HG03066 (cell line): ENCODE data around the gene OR51D1.
A peak's percentile ranks its signal among the peaks of the same experiment; 100 is the strongest.

Experiments
- ATAC-seq: cut with Tn5 transposase; IDR thresholded peaks from one replicate; pipeline ENCODE4 v1.9.1; 2021; ENCODE audit warnings: low read depth; ENCODE audit not compliant: unreplicated experiment

OR51D1 gene, protein sequence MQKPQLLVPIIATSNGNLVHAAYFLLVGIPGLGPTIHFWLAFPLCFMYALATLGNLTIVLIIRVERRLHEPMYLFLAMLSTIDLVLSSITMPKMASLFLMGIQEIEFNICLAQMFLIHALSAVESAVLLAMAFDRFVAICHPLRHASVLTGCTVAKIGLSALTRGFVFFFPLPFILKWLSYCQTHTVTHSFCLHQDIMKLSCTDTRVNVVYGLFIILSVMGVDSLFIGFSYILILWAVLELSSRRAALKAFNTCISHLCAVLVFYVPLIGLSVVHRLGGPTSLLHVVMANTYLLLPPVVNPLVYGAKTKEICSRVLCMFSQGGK

DNA sequence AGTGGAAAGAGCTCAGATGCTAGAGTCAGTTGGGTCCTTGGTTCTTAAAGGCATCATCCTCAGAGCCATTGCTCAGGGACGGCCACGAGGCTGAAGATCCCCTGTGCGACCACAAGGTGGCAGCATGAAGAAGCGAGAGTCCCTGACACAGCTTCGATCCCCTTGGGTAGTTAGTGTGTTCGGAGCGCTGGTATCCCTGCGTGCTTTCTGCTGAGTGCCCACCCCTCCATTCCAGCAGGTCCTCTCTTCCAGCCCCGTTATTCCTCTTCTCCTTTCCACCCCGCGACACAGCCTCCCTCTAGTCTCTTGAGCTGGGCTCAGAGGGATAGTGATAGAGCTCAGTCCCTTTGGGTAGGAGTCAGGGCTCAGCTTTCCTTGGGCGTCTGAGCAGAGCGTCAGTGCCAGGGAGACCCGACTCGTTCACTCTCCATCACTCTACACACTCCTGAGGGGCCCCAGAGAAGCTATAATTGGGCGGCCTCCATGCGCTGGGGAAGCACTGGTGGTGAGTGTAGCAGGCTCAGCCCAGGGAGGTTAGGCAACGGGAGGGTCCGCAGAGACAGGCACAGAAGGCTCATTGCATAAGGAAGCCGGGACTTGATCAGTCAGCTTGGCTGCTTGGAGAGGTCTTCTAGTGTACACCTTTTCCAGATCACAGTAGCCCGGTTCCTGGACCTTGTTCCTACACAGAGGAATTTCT is at the start of gene OR51D1:
TSS of gene OR51D1 (plus strand) at position 516 of the 700 bp plus-strand sequence. CDS start 2,314 bp downstream, outside the sequence.
- peak; percentile 95 for ATAC-seq

DNA sequence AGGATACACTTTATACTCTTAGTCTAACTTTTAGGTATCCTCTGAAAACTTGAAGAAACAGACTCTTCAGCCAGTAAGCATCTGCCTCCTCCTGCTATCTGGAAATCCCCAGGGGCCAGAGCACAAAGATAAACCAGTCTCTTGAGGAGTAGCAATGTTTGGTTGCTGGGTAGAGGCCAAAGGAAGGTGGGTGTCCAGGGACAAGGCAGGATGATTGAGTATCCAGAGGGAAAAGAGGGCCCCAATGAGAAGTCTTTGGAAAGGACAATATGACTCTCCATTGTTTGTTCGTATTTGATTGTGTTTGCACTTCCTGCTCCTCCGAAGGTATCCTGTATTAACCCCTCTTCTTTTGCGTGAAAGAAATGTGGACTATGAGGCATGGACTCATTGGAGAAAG is 48.3 kb upstream of the OR51D1 start:
- no peak for ATAC-seq

GRCh38 chr11:4593739-4594138 is 43.5 kb upstream of the OR51D1 start, which contains the start of gene OR52I1:
Gene OR52I1 (plus strand): TSS chr11:4594039. CDS start chr11:4594039, 0 bp downstream.
- ATAC-seq, result no peak

DNA sequence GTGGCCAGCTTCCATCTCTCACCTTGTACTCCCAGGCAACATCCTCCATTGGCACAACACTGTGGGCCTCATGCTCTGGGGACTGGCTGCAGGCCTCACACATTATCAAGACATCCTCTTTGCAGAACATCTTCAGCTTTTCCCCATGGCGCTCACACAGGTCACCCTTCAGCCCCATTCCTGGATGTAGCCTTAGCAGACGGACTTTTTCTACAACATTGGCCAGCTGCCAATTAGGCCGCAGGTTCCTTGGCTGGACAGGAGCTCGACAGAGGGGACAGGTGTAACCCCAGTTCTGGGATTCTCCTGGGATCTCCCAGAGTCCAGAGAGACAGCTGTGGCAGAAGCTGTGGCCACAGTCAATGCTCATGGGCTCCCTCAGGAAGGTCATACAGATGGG is 32.2 kb upstream of the OR51D1 start:
- ATAC-seq, result no peak

DNA sequence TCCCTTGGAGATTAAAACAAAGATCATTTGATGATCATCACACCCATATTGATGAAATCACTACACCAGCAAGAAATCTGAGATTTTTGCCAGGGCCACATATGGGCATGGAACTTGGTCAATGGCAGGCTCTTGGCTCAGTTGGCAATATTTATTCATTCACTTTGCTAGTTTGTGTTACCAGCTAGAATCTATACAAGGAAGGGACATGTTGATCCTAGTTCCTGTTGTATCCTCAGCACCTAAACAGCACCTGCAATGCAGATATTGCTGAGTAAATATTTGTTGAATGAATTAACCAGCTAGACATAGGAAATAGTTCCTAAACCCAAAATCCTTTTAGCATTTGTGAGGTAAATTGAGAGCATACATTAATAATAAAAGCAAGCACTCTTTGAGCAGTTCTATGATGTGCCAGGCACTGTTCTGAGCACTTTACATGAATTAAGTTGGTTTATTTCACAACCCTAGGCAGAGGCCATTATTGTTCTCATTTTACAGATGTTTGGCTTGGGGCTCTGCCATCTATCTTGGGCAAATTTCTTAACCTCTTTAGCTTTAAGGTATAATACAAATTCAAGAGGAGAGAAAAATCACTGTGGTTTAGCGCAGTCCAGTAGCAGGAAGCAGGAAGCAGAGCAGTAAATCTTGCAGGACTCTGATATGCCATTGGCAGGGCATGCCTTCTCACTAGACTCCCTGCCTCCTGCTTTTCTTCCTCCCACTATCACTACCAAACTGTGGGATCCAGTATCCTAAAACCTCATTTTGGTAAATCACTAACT is 30.9 kb upstream of the OR51D1 start:
- ATAC-seq, result no peak

DNA sequence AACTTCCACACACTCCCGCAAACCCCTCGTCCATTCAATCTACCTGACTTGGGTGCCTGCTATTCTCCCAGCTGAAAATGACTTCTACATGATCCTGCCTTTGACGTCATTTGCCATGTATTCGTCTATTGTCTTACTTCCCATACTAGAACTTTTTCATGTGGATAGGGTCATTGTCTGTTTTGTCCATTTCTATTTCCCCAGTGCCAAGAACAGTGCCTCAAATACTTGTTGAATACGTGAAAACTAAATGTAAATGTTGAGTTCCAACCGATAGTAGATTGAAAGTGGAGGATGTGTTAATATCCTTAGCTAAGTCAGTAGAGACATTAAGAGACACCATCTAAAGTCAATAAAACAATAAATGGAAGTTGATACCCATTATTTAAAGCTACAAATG is 30.2 kb upstream of the OR51D1 start:
- ATAC-seq, result no peak

DNA sequence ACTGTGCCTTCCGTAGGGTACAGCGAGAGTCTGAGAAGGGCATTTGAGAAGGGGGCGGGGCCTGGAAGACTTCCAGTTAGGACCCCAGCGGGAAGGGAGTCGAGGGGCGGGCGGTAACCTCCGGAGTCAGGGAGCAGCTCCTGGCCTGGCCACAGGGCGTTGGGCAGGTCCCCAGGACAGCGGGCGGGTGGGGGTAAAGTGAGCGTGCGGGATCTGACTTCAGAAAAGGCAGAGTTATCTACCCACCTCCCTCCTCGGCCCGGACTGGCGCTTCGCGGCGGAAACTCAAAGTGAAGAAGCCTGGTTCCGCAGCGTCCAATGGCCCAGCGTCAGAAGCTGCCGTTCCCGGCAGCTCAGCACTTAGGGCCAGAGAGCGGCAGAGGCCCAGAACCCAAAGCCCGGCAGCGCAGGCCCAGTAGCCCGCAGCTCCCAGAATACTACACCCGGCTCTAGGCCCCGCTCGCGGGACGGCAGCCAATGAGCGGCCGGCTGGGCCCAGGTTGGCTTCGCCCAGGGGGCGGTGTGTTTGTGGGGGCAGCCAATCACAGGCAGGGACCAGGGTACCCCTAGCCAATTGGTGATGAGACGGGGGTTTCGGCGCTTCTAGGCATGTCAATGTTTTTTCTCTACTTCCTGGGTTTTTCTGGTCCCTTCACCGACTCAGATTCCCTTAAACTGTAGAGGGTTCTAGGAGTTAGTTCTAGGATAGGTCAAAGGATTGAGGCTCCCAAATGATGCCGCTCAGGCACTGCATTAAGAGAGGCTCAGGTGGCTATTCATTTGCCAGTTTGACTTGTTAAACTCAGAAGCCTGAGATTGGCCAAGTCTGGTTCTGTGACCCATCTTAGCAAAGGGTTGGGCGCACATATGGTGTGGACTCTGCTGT is 29.3 kb upstream of the OR51D1 start, which contains the start of gene TRIM68:
TSS of gene TRIM68 (minus strand) at position 451 of the 886 bp plus-strand sequence. CDS start 2,727 bp downstream, outside the sequence.
- peak; percentile 99 for ATAC-seq

DNA sequence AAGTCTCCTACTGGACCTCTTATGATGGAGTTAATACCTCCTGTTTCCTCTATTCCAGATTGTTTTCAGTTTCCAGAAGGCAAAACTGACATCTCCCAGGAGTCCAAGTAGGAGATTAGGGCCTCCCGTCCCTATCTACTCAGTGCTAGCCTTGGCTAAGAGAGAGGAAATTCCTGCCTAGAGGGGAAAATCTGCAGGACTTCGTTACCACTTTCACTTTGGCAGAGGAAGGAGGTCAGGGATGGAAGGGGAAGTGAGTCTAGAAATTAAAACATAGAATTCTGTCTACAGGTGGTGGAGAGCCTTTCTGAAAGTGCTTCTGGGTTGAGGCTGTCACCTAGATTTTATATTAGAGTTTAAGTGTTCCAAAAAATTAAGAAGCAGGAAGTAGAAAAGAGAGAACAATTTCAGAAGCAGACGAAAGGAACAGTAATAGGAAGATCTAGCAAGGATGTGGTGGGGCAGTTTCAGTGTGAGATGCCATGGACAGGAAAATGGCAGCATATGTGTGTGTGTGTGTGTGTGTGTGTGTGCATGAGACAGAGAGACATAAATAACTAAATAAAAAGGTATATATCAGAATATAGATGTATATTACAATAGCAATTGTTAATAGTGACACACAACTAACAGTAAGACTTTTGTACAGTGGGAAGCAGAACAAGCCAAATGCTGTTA is 26.9 kb upstream of the OR51D1 start:
- ATAC-seq, result no peak

DNA sequence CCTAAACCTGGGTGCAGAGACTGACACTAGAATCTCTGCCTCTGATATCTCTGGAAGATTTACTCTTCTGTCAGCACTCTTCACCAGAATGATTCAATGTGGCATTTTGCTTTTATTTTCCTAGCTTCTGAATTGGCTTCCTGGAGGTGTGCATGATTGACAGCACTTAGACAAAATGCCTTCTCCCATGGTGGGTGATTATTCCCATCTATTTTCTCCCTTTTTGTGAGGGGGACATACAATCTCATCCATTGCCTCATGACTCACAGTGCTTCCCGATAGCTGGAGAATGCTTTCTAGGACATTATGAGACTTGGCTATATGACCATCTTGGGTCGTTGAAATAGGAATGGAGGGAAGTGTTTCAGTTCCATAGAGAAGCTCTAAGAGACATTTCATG is 25.3 kb upstream of the OR51D1 start:
- ATAC-seq, result no peak

- ATAC-seq, result no peak
Measured at GRCh38 chr11:4615856-4616444, 21.3 kb upstream of the OR51D1 start.

GRCh38 chr11:4619514-4619913 is 17.8 kb upstream of the OR51D1 start:
- no peak for ATAC-seq

DNA sequence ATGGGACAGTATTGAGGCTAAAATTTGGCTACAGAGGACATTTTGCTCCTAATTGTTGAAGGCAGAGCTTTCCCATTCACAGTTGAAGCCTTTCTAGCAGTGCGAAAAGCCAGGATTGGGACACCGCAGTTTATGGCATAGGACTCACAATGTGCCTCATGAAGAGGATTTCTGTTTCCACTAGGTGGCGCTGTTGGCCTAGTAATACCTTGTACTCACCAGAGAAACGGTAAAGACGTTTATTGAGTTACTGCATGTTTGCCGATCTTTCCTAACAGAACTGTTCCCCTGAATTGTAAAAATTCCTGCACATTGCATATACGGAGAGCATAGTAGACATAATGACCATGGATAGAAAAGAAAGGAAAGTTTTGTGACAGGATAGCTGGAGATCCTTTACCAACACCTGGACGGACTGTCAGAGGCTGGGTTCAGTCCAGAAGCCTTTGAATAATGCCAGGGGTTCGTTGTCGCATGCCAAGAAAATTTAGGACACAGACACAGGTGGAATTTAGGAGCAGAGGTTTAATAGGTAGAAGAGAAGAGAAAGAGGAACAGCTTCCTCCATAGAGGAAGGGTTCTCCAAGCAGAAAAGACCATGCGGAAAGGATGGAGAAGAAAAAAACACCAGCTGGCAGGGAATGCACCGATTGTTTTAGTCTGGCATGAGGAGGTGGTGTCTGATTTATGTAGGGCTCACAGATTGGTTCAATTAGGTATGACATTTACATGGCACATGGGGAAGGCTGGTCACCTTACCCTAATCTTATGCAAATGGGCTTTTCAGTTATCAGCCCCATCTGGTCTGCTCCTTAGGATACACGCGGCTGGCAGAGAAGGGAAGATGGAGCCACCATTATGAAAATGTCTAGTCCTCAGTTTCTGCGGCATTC is 10.8 kb upstream of the OR51D1 start:
- no peak for ATAC-seq

GRCh38 chr11:4636136-4636535 is 1.1 kb upstream of the OR51D1 start:
- ATAC-seq, result no peak

GRCh38 chr11:4637662-4638047 is 378 bp downstream of the OR51D1 start:
- ATAC-seq, result no peak

- ATAC-seq, result no peak
Measured at GRCh38 chr11:4639931-4640330, 2.7 kb downstream of the OR51D1 start.

GRCh38 chr11:4641501-4641900 is 4.2 kb downstream of the OR51D1 start:
- ATAC-seq, result no peak

- ATAC-seq, result no peak
Measured at GRCh38 chr11:4642043-4642442, 4.8 kb downstream of the OR51D1 start.

DNA sequence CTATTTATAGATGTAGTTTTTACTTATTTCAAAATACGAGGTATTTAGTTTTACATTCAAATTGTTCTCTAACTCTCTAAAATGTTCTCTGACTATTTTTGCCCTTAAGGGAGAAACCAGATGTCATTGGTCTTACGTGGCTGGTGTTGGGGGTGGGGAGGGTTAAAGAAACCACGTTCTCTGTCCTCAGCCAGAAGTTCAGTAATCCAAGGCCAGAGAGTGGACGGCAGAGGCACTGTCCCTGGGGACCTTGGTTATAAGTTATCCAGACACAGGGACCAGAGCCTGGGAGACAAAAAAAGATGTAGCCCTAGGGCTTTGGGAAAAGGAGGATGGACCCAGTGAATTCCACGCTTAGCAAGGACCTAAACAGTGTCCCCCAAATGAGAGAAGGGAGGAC is 5.8 kb downstream of the OR51D1 start:
- ATAC-seq, result no peak
